ENCODE measurements around the gene NR1H4. TPM values are rescaled to one million over a fixed set of nuclear protein-coding genes. Genes with fewer than 3 reads are reported as not detected.

NR1H4 gene
- total RNA-seq, 1 donor from 2014 or later = not detected

- no peaks in the 10 kb centered on the region for H3K36me3 Mint-ChIP-seq (ENCODE audit: low read depth, unreplicated experiment)
- no peaks in the 10 kb centered on the region for H3K4me1 Mint-ChIP-seq (ENCODE audit: low read depth, unreplicated experiment)
- FAIRE-seq (no peak), DNase-seq (ENCODE audit: low read depth) (no peak)
- Histone ChIP-seq H4K20me1 (ENCODE audit: insufficient read depth, low read length) (no peaks in the 10 kb centered on the region), H3K79me2 (ENCODE audit: insufficient read depth, low read length) (no peaks in the 10 kb centered on the region), H3K27ac (ENCODE audit: low read depth, low read length) (no peak overlapping the region), H3K9ac (ENCODE audit: low read length) (no peak overlapping the region), H3K9me3 (ENCODE audit: insufficient read depth, low read depth, low read length) (no peaks in the 10 kb centered on the region), H3K27me3 (ENCODE audit: insufficient read depth, low read length) (no peaks in the 10 kb centered on the region), H2AFZ (ENCODE audit: low read depth, low read length) (no peak overlapping the region), H3K4me1 (ENCODE audit: insufficient read depth, low read length) (no peaks in the 10 kb centered on the region), H3K4me3 (ENCODE audit: insufficient read depth, low read depth, low read length) (no peak overlapping the region), H3K36me3 (ENCODE audit: insufficient read depth, low read length) (no peaks in the 10 kb centered on the region), H3K4me2 (ENCODE audit: low read length) (no peak overlapping the region)
- H3K9me3 Mint-ChIP-seq (ENCODE audit: unreplicated experiment) = no peaks in the 10 kb centered on the region
- peaks cover 5% of the 10 kb centered on the region for H3K27me3 Mint-ChIP-seq (ENCODE audit: low read depth, unreplicated experiment)
- TF ChIP-seq EZH2 (IDR thresholded peaks at IDR 0.05; ENCODE audit: insufficient read depth, low read length) = no peak
- no peak for TF ChIP-seq CTCF (IDR thresholded peaks at IDR 0.05; ENCODE audit: insufficient read depth, low read depth, low read length)
- no peak overlapping the region for H3K27ac Mint-ChIP-seq (ENCODE audit: unreplicated experiment)
- no peak overlapping the region for H3K4me3 Mint-ChIP-seq (ENCODE audit: unreplicated experiment)
Measured at GRCh38 chr12:100437038-100437841, 36.4 kb upstream of the NR1H4 start.

- H2AFZ ChIP-seq (ENCODE audit: low read depth, low read length) = no peak overlapping the region
- Mint-ChIP-seq H3K4me1 (ENCODE audit: low read depth, unreplicated experiment) (no peaks in the 10 kb centered on the region), H3K4me3 (ENCODE audit: unreplicated experiment) (no peak overlapping the region), H3K9me3 (ENCODE audit: unreplicated experiment) (no peaks in the 10 kb centered on the region), H3K27me3 (ENCODE audit: low read depth, unreplicated experiment) (peaks cover 5% of the 10 kb centered on the region), H3K27ac (ENCODE audit: unreplicated experiment) (no peak overlapping the region), H3K36me3 (ENCODE audit: low read depth, unreplicated experiment) (no peaks in the 10 kb centered on the region)
- no peak overlapping the region for H3K4me3 ChIP-seq (ENCODE audit: insufficient read depth, low read depth, low read length)
- FAIRE-seq (no peak), DNase-seq (ENCODE audit: low read depth) (no peak)
- H3K27me3 ChIP-seq (ENCODE audit: insufficient read depth, low read length) = no peaks in the 10 kb centered on the region
- no peaks in the 10 kb centered on the region for H3K79me2 ChIP-seq (ENCODE audit: insufficient read depth, low read length)
- H3K9me3 ChIP-seq (ENCODE audit: insufficient read depth, low read depth, low read length) = no peaks in the 10 kb centered on the region
- H3K36me3 ChIP-seq (ENCODE audit: insufficient read depth, low read length) = no peaks in the 10 kb centered on the region
- H4K20me1 ChIP-seq (ENCODE audit: insufficient read depth, low read length) = no peaks in the 10 kb centered on the region
- H3K4me2 ChIP-seq (ENCODE audit: low read length) = no peak overlapping the region
- H3K9ac ChIP-seq (ENCODE audit: low read length) = no peak overlapping the region
- TF ChIP-seq CTCF (IDR thresholded peaks at IDR 0.05; ENCODE audit: insufficient read depth, low read depth, low read length) = no peak
- TF ChIP-seq EZH2 (IDR thresholded peaks at IDR 0.05; ENCODE audit: insufficient read depth, low read length) = no peak
- H3K27ac ChIP-seq (ENCODE audit: low read depth, low read length) = no peak overlapping the region
- H3K4me1 ChIP-seq (ENCODE audit: insufficient read depth, low read length) = no peaks in the 10 kb centered on the region
Measured at GRCh38 chr12:100439797-100440196, 33.9 kb upstream of the NR1H4 start.

GRCh38 chr12:100442403-100442802 is 31.3 kb upstream of the NR1H4 start:
- Histone ChIP-seq H3K9me3 (ENCODE audit: insufficient read depth, low read depth, low read length) (no peaks in the 10 kb centered on the region), H3K9ac (ENCODE audit: low read length) (no peak overlapping the region), H3K27ac (ENCODE audit: low read depth, low read length) (no peak overlapping the region), H3K4me2 (ENCODE audit: low read length) (no peak overlapping the region), H4K20me1 (ENCODE audit: insufficient read depth, low read length) (no peaks in the 10 kb centered on the region), H2AFZ (ENCODE audit: low read depth, low read length) (no peak overlapping the region), H3K27me3 (ENCODE audit: insufficient read depth, low read length) (no peaks in the 10 kb centered on the region), H3K4me3 (ENCODE audit: insufficient read depth, low read depth, low read length) (no peak overlapping the region), H3K36me3 (ENCODE audit: insufficient read depth, low read length) (no peaks in the 10 kb centered on the region), H3K4me1 (ENCODE audit: insufficient read depth, low read length) (no peaks in the 10 kb centered on the region), H3K79me2 (ENCODE audit: insufficient read depth, low read length) (no peaks in the 10 kb centered on the region)
- H3K4me1 Mint-ChIP-seq (ENCODE audit: low read depth, unreplicated experiment) = no peaks in the 10 kb centered on the region
- no peak for FAIRE-seq
- H3K27ac Mint-ChIP-seq (ENCODE audit: unreplicated experiment) = no peak overlapping the region
- no peak for DNase-seq (ENCODE audit: low read depth)
- H3K9me3 Mint-ChIP-seq (ENCODE audit: unreplicated experiment) = no peaks in the 10 kb centered on the region
- no peaks in the 10 kb centered on the region for H3K36me3 Mint-ChIP-seq (ENCODE audit: low read depth, unreplicated experiment)
- TF ChIP-seq CTCF (IDR thresholded peaks at IDR 0.05; ENCODE audit: insufficient read depth, low read depth, low read length) (no peak), EZH2 (IDR thresholded peaks at IDR 0.05; ENCODE audit: insufficient read depth, low read length) (no peak)
- H3K27me3 Mint-ChIP-seq (ENCODE audit: low read depth, unreplicated experiment) = peaks cover 5% of the 10 kb centered on the region
- no peak overlapping the region for H3K4me3 Mint-ChIP-seq (ENCODE audit: unreplicated experiment)

Measured in astrocyte (in vitro differentiated cells and primary cell).